ENCODE results near the gene POLD1. TPM values are rescaled to one million over a fixed set of nuclear protein-coding genes. Genes with fewer than 3 reads are reported as not detected.
"Not testable (repeated sequence)": the region's sequence is repeated elsewhere in the genome, so short reads cannot be mapped to it uniquely, and the experiment has no call there.

POLD1 gene
- total and polyA plus RNA-seq, 2 donors (not counting 3 experiments of a cell fraction or from before 2014, with no cell fraction given) = 40.9 to 63.9 TPM

DNA sequence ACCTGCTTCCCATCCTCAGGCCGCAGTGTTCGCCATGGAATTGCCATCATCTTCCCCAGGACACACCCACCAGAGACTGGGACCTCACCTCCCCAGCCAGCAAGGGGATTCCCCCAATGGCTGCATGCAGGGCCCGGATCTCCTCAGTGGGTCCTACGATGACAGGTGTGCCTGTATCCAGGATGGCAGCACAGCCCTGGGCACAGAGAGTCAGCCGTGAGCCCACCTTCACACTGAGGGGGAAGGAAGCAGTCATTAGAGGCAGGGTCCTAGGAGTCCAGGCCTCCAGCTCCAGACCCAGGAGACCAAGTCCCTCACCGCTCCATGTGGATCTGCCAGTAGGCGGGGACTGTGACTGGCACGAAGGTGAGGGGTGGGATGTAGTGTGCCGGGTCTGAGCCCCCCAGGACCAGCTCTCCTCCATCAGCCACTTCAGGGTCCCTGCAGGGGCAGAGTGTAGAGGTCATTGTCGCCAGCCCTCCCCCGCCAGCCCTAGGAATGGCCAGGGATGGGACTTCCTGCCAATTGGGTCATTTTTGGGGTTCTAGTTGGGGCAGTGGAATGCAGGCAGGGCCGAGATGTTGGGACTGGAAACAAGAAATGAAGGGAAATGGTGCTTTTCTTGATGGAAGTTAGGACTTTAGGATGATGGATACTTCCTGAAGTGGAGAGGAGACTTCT is 49.3 kb upstream of the POLD1 start:
- ChIA-PET POLR2A (no interaction called here), CTCF (interaction anchor here (1.0 to 1.7 kb wide), 2 partner anchors 22 to 83 kb away, joined by 3 to 5 read pairs; no protein-coding TSS in a partner anchor)
- Histone ChIP-seq H3K9me3 (replicated peaks; ENCODE audit: control insufficient read depth, insufficient read depth, low read length) (no peaks in the 10 kb centered on the region), H3K27me3 (ENCODE audit: control insufficient read depth in 2 of 2, insufficient read depth in 2 of 2, low read length in 2 of 2) (peaks cover 11 to 14% of the 10 kb centered on the region in 2 experiments), H3K9ac (replicated peaks; ENCODE audit: extremely low read depth, insufficient read depth, low read length) (no peak overlapping the region), H2AFZ (ENCODE audit: low read depth, low read length) (no peak overlapping the region), H3K27ac (ENCODE audit: insufficient read depth, low read depth, low read length) (no peak overlapping the region), H3K36me3 (ENCODE audit: control insufficient read depth in 2 of 2, extremely low read depth in 1 of 2, insufficient read depth in 2 of 2, low read length in 2 of 2) (no peaks in the 10 kb centered on the region), H3K4me2 (ENCODE audit: insufficient read depth, low read length) (no peak overlapping the region), H3K4me1 (ENCODE audit: control insufficient read depth, extremely low read depth, insufficient read depth, low read length) (peaks cover 3% of the 10 kb centered on the region), H4K20me1 (replicated peaks; ENCODE audit: control insufficient read depth, extremely low read depth, insufficient read depth, low read length) (no peaks in the 10 kb centered on the region), H3K4me3 (replicated peaks in 1 of 3; ENCODE audit: insufficient read depth in 1 of 3, low read depth in 1 of 3, low read length in 3 of 3) (no peak overlapping the region), H3K9me1 (replicated peaks; ENCODE audit: control insufficient read depth, extremely low read depth, insufficient read depth, low read length) (no peaks in the 10 kb centered on the region), H3K79me2 (ENCODE audit: control insufficient read depth, insufficient read depth, low read length) (no peaks in the 10 kb centered on the region)
- TF ChIP-seq MYC (IDR thresholded peaks at IDR 0.05; ENCODE audit: low read depth, low read length) = no peak
- TF ChIP-seq, protein P1, sequence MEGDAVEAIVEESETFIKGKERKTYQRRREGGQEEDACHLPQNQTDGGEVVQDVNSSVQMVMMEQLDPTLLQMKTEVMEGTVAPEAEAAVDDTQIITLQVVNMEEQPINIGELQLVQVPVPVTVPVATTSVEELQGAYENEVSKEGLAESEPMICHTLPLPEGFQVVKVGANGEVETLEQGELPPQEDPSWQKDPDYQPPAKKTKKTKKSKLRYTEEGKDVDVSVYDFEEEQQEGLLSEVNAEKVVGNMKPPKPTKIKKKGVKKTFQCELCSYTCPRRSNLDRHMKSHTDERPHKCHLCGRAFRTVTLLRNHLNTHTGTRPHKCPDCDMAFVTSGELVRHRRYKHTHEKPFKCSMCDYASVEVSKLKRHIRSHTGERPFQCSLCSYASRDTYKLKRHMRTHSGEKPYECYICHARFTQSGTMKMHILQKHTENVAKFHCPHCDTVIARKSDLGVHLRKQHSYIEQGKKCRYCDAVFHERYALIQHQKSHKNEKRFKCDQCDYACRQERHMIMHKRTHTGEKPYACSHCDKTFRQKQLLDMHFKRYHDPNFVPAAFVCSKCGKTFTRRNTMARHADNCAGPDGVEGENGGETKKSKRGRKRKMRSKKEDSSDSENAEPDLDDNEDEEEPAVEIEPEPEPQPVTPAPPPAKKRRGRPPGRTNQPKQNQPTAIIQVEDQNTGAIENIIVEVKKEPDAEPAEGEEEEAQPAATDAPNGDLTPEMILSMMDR (IDR thresholded peaks at IDR 0.05; ENCODE audit: extremely low read depth in 1 of 2, insufficient read depth in 1 of 2, low read depth in 1 of 2, low read length in 2 of 2) = no peak
- TF ChIP-seq POLR2AphosphoS5 (IDR thresholded peaks at IDR 0.05; ENCODE audit: insufficient read depth, low read depth, low read length) = no peak
- TF ChIP-seq JUN (IDR thresholded peaks at IDR 0.05; ENCODE audit: borderline replicate concordance, insufficient read depth, insufficient read length, low read depth) = no peak
- no peak for TF ChIP-seq POLR2A (IDR thresholded peaks at IDR 0.05; ENCODE audit: low read depth, low read length)
- no peak for TF ChIP-seq FOS (IDR thresholded peaks at IDR 0.05; ENCODE audit: borderline replicate concordance, insufficient read depth, low read length)
- TF ChIP-seq, protein P2, sequence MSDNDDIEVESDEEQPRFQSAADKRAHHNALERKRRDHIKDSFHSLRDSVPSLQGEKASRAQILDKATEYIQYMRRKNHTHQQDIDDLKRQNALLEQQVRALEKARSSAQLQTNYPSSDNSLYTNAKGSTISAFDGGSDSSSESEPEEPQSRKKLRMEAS (IDR thresholded peaks at IDR 0.05; ENCODE audit: insufficient read depth, insufficient read length) = no peak
- no peak for TF ChIP-seq EZH2 (IDR thresholded peaks at IDR 0.05; ENCODE audit: borderline replicate concordance, low read depth, low read length, severe bottlenecking)
- TF ChIP-seq GATA2 (IDR thresholded peaks at IDR 0.05; ENCODE audit: insufficient read depth, insufficient read length, low read depth, low read length) = no peak
- FAIRE-seq (no peak), DNase-seq (ENCODE audit: low read depth, low spot score) (no peak)
- intact Hi-C loops (cut with micrococcal nuclease) (loop anchor here (5.0 kb wide), 1 partner anchor 322 kb away; no protein-coding TSS in a partner anchor), dilution Hi-C loops (cut with MboI; ENCODE audit: extremely low pct_ligation_motif_present, low sequenced_read_pairs) (no loop called here)
- no TSS peak for BruUV-seq (replicated peaks)

DNA sequence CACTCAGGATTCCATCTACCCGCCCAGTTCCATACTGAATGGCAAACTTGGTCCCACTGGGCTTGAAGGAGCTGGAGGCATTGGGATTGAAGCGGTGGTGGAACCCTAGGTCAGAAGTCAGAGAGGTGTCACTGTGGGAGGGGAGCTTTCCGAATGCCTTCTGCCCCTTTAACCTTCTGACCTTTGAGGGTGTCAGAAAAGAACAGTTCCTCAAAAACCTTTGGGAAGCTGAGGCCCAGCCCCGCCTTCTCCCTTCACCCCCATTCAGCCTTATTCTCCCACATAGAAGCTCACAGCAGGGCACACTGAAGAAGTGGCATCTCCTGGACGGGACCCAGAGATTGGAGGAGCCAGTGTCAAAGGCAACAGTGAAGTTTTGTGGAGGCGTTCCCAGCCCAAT is 47.1 kb upstream of the POLD1 start:
- H3K4me1 ChIP-seq (ENCODE audit: control insufficient read depth, extremely low read depth, insufficient read depth, low read length); H3K4me3 ChIP-seq (replicated peaks in 1 of 3; ENCODE audit: insufficient read depth in 1 of 3, low read depth in 1 of 3, low read length in 3 of 3); H3K4me2 ChIP-seq (ENCODE audit: insufficient read depth, low read length); FAIRE-seq; CTCF ChIA-PET; intact Hi-C loops (cut with micrococcal nuclease); H3K9ac ChIP-seq (replicated peaks; ENCODE audit: extremely low read depth, insufficient read depth, low read length); H3K27me3 ChIP-seq (ENCODE audit: control insufficient read depth in 2 of 2, insufficient read depth in 2 of 2, low read length in 2 of 2); H3K36me3 ChIP-seq (ENCODE audit: control insufficient read depth in 2 of 2, extremely low read depth in 1 of 2, insufficient read depth in 2 of 2, low read length in 2 of 2); H3K27ac ChIP-seq (ENCODE audit: insufficient read depth, low read depth, low read length); DNase-seq (ENCODE audit: low read depth, low spot score); H3K9me3 ChIP-seq (replicated peaks; ENCODE audit: control insufficient read depth, insufficient read depth, low read length); BruUV-seq (replicated peaks); H2AFZ ChIP-seq (ENCODE audit: low read depth, low read length); H3K79me2 ChIP-seq (ENCODE audit: control insufficient read depth, insufficient read depth, low read length); dilution Hi-C loops (cut with MboI; ENCODE audit: extremely low pct_ligation_motif_present, low sequenced_read_pairs); POLR2A ChIA-PET; H3K9me1 ChIP-seq (replicated peaks; ENCODE audit: control insufficient read depth, extremely low read depth, insufficient read depth, low read length); H4K20me1 ChIP-seq (replicated peaks; ENCODE audit: control insufficient read depth, extremely low read depth, insufficient read depth, low read length): not testable (repeated sequence)
